AG04449 (cell line): ENCODE data around the gene SERPINA9.

Experiments
- CTCF ChIA-PET: fragments of 350-600 bp; formaldehyde crosslinking; extraction: SDS; loops from one replicate; lab custom pipeline; 2021; ENCODE audit warnings: antibody characterized with exemption; lab: Yijun Ruan, JAX
- POLR2A ChIA-PET: fragments of 400-600, 350-600 bp; formaldehyde crosslinking; extraction: SDS; loops from one replicate; lab custom pipeline; 2020; ENCODE audit warnings: antibody characterized with exemption, inconsistent platforms; lab: Yijun Ruan, JAX
- DNase-seq: peaks from one replicate; pipeline ENCODE4 v3.0.0-alpha.2; 2010; ENCODE audit warnings: low read depth, low spot score
- H3K4me3 ChIP-seq: 2 replicates; pipeline ENCODE4 v1.5.1; 2011; ENCODE audit warnings: low read depth, mild to moderate bottlenecking, control low read depth, low read length
- TF ChIP-seq, protein P1 (sequence below): IDR thresholded peaks from one replicate; pipeline ENCODE4 v1.5.1; 2011; ENCODE audit warnings: mild to moderate bottlenecking, moderate library complexity, low read length, control low read depth, inconsistent platforms; ENCODE audit not compliant: insufficient read depth; ENCODE audit errors: missing control alignments

The SERPINA9 gene

DNA sequence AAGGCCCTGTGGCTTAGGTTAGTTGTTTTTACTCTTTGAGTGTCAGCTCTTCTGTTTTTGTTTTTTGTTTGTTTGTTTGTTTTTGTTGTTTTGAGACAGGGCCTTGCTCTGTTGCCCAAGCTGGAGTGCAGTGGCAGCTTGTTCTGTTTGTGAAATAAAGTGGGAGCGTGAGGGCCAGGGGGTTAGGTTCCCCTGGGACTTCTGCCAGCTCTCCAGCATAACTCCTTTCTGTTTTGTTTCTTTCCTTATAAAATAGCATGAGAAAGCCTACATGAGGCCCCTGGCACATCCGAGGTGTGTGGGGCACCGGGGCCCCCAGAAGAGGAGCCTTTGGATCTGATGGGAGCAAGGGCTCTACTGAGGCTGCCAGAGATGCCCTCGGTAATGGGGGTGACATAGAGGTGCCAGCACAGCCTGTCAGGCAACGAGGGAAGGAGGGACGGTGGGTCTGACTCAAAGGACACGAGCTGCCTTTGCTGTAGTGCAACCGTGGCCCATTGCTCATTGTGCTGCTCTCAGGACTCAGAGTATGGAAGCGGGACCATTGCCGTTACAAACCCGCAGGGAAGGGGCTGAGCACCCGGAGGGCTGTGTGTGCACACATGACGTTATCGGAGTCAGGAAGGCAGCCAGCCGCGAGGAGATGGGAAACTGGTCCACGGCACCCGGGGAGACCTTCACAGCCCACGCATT is 14.3 kb downstream of the SERPINA9 start:
- no peak overlapping the region for H3K4me3 ChIP-seq
- TF ChIP-seq, protein P1, sequence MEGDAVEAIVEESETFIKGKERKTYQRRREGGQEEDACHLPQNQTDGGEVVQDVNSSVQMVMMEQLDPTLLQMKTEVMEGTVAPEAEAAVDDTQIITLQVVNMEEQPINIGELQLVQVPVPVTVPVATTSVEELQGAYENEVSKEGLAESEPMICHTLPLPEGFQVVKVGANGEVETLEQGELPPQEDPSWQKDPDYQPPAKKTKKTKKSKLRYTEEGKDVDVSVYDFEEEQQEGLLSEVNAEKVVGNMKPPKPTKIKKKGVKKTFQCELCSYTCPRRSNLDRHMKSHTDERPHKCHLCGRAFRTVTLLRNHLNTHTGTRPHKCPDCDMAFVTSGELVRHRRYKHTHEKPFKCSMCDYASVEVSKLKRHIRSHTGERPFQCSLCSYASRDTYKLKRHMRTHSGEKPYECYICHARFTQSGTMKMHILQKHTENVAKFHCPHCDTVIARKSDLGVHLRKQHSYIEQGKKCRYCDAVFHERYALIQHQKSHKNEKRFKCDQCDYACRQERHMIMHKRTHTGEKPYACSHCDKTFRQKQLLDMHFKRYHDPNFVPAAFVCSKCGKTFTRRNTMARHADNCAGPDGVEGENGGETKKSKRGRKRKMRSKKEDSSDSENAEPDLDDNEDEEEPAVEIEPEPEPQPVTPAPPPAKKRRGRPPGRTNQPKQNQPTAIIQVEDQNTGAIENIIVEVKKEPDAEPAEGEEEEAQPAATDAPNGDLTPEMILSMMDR = no peak
- no peak for DNase-seq
- POLR2A ChIA-PET = no interaction called here
- CTCF ChIA-PET = interaction anchor here (1.6 kb wide), 1 partner anchor 28 kb away, joined by 4 read pairs; no protein-coding TSS in a partner anchor

DNA sequence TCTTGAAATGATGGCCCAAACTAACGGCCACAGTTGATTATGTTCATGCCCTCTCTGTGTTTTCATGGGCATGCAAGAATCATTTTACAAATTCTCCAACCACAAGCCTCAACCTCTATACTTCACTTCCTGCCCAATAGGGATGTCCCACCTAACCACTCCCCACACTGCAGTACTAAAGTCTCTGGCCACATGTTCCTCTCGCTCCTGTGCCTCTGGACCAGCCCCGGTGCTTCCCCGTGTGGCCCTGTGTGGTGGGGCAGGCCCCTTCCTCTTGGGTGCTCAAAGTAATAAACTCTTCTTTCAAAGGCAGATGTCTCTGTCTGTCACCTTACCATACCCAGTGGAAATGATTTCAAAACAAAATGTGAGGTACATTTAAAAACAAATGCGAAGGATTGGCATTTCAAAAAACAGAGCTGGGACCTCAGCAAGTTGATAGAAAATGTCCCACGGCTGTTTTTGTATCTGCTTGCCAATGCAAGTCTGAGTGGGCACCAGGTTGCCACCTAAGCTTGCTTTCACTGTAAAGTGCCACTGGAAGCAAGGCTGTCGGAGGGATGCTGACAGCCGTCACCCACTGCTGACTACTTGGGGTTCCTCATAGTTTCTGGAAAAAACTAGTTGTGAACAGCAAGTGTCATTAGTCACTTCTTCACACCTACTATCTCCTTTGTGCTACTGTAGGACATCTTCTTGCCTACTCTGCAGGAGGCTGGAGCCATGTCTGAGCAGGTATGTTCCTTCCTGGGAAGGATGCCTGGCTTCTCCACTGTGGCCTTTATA is 15.2 kb downstream of the SERPINA9 start:
- POLR2A ChIA-PET = no interaction called here
- no peak overlapping the region for H3K4me3 ChIP-seq
- DNase-seq = no peak
- CTCF ChIA-PET = no interaction called here
- TF ChIP-seq, protein P1 = no peak

DNA sequence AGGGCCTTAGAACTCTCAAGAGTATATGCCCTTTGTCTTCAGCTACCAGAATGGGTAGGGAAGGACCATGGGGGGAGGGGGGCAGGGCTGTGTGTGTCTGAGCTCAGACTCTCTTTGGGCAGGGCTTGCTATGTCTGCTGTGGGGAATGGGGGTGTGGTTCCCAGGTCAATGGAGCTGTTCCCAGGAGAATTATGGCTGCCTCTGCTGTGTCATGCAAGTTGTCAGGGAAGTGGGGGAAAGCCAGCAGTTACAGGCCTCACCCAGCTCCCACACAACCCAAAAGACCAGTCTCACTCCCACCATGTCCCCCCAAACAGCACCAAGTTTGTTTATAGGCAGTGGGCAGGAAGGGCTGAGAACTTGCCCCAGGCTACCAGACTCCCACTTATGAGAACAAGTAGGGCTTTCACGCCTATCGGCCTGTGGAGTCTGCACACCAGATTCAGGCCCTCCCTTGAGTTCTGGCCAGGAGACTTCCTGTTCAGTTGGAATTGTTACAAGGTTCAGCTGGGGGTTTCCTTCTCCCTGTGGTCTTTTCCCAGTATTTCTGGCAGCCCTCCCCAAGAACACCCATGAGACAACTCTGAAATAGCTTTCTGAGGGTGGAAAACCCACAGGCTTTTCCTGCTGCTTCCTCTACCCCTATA is 17.3 kb downstream of the SERPINA9 start:
- TF ChIP-seq, protein P1 = no peak
- DNase-seq = no peak
- CTCF ChIA-PET = interaction anchor here (1.0 to 1.5 kb wide), 4 partner anchors 26 to 92 kb away, joined by 3 to 4 read pairs (median 4); no protein-coding TSS in a partner anchor
- no peak overlapping the region for H3K4me3 ChIP-seq
- POLR2A ChIA-PET = no interaction called here

- DNase-seq = no peak
- CTCF ChIA-PET = interaction anchor here (1.5 to 1.9 kb wide), 2 partner anchors 24 to 91 kb away, joined by 3 to 7 read pairs; no protein-coding TSS in a partner anchor
- POLR2A ChIA-PET = no interaction called here
- TF ChIP-seq, protein P1 = no peak
- H3K4me3 ChIP-seq = no peak overlapping the region
Measured at GRCh38 chr14:94458096-94458495, 17.9 kb downstream of the SERPINA9 start.

GRCh38 chr14:94455928-94456327 is 20.1 kb downstream of the SERPINA9 start:
- CTCF ChIA-PET = interaction anchor here (0.9 to 1.9 kb wide), 4 partner anchors 22 to 30 kb away, joined by 3 to 7 read pairs (median 5); no protein-coding TSS in a partner anchor
- TF ChIP-seq, protein P1 = no peak

More at GRCh38 chr14:94455928-94456327, 20.1 kb downstream of the SERPINA9 start:
- no peak overlapping the region for H3K4me3 ChIP-seq
- POLR2A ChIA-PET = no interaction called here
- no peak for DNase-seq
